Mesendoderm (in vitro differentiated cells): Measurements from ENCODE around the gene SRSF1.
"Not testable (repeated sequence)": the region's sequence is repeated elsewhere in the genome, so short reads cannot be mapped to it uniquely, and the experiment has no call there.

Experiments used
- DNase-seq: peaks from one replicate; pipeline ENCODE4 v3.0.0; 2013
- H2AK5ac ChIP-seq: 2 replicates; pipeline ENCODE4 v1.6.1; 2013; ENCODE audit warnings: low read length, inconsistent platforms
- H2BK120ac ChIP-seq: 2 replicates; pipeline ENCODE4 v1.6.1; 2013; ENCODE audit warnings: low read depth, mild to moderate bottlenecking, low read length, moderate library complexity, mixed read lengths
- H2BK15ac ChIP-seq: replicated peaks from 2 replicates; pipeline ENCODE4 v1.6.1; 2013; ENCODE audit warnings: low read depth, mild to moderate bottlenecking, moderate library complexity
- H2BK5ac ChIP-seq: 2 replicates; pipeline ENCODE4 v1.6.1; 2013; ENCODE audit warnings: low read length, inconsistent platforms
- H3K18ac ChIP-seq: 2 replicates; pipeline ENCODE4 v1.6.1; 2013; ENCODE audit warnings: mild to moderate bottlenecking, low read length, mixed read lengths
- H3K23ac ChIP-seq: one replicate; pipeline ENCODE4 v1.6.1; 2013; ENCODE audit warnings: low read length
- H3K27ac ChIP-seq: 2 replicates; pipeline ENCODE4 v1.5.1; 2013; ENCODE audit warnings: low read depth, mild to moderate bottlenecking, inconsistent platforms, low read length, moderate library complexity
- H3K27me3 ChIP-seq: 2 replicates; pipeline ENCODE4 v1.6.1; 2013; ENCODE audit warnings: low read length, control low read depth, mild to moderate bottlenecking, inconsistent platforms; ENCODE audit not compliant: insufficient read depth, poor library complexity
- H3K36me3 ChIP-seq: 2 replicates; pipeline ENCODE4 v1.6.1; 2013; ENCODE audit warnings: low read length, inconsistent platforms; ENCODE audit not compliant: control insufficient read depth, insufficient read depth
- H3K4ac ChIP-seq: one replicate; pipeline ENCODE4 v1.6.1; 2013; ENCODE audit warnings: low read depth, mild to moderate bottlenecking, low read length, moderate library complexity
- H3K4me1 ChIP-seq: 2 replicates; pipeline ENCODE4 v1.6.1; 2013; ENCODE audit warnings: low read depth, low read length, inconsistent platforms; ENCODE audit not compliant: control insufficient read depth
- H3K4me2 ChIP-seq: 2 replicates; pipeline ENCODE4 v1.6.1; 2013; ENCODE audit warnings: low read length
- H3K4me3 ChIP-seq: 2 replicates; pipeline ENCODE4 v1.5.1; 2013; ENCODE audit warnings: mild to moderate bottlenecking, low read length
- H3K56ac ChIP-seq: one replicate; pipeline ENCODE4 v1.6.1; 2013; ENCODE audit warnings: low read length
- H3K79me1 ChIP-seq: 2 replicates; pipeline ENCODE4 v1.6.1; 2013; ENCODE audit warnings: low read length, inconsistent platforms
- H3K79me2 ChIP-seq: 2 replicates; pipeline ENCODE4 v1.6.1; 2013; ENCODE audit warnings: mild to moderate bottlenecking, low read length; ENCODE audit not compliant: control insufficient read depth, insufficient read depth
- H3K9ac ChIP-seq: 2 replicates; pipeline ENCODE4 v1.6.1; 2013; ENCODE audit warnings: low read length, inconsistent platforms
- H4K5ac ChIP-seq: one replicate; pipeline ENCODE4 v1.6.1; 2013; ENCODE audit warnings: low read length
- H4K8ac ChIP-seq: one replicate; pipeline ENCODE4 v1.6.1; 2013; ENCODE audit warnings: low read depth, mild to moderate bottlenecking, control low read depth, low read length, moderate library complexity
- WGBS: extraction: QIAGEN DNeasy Blood & Tissue Kit; methylation state at CpG from one replicate; pipeline ENCODE4 v1.1.7; 2013; ENCODE audit warnings: low lambda C conversion rate, missing lambda C conversion rate; ENCODE audit not compliant: insufficient coverage; ENCODE audit errors: extremely low coverage; 5-methylcytosine and 5-hydroxymethylcytosine counted together

SRSF1 gene

GRCh38 chr17:57963149-57963511 lies 43.9 kb downstream of the SRSF1 start:
- no peaks in the 10 kb centered on the region for H3K36me3 ChIP-seq
- no peak for DNase-seq
- H3K4ac ChIP-seq: no peak overlapping the region
- no peaks in the 10 kb centered on the region for H3K79me2 ChIP-seq
- no peak overlapping the region for H2BK5ac ChIP-seq
- no peak overlapping the region for H3K27ac ChIP-seq
- no peaks in the 10 kb centered on the region for H3K4me1 ChIP-seq
- H3K4me2 ChIP-seq: no peak overlapping the region
- no peak overlapping the region for H3K56ac ChIP-seq
- H4K8ac ChIP-seq: no peak overlapping the region
- no peaks in the 10 kb centered on the region for H3K27me3 ChIP-seq
- no peaks in the 10 kb centered on the region for H3K79me1 ChIP-seq
- no peak overlapping the region for H3K23ac ChIP-seq
- H3K18ac ChIP-seq: no peak overlapping the region
- H2BK15ac ChIP-seq: no peak overlapping the region
- H3K9ac ChIP-seq: no peak overlapping the region
- no peak overlapping the region for H2BK120ac ChIP-seq
- no peak overlapping the region for H2AK5ac ChIP-seq
- H4K5ac ChIP-seq: no peak overlapping the region
- H3K4me3 ChIP-seq: no peak overlapping the region
- no CpG with 5 or more reads among the region's 6 CpGs for WGBS

GRCh38 chr17:57962279-57963148 lies 44.5 kb downstream of the SRSF1 start:
- Histone ChIP-seq H3K4me3 (no peak overlapping the region), H3K79me1 (no peaks in the 10 kb centered on the region)
- DNase-seq: no peak

DNA sequence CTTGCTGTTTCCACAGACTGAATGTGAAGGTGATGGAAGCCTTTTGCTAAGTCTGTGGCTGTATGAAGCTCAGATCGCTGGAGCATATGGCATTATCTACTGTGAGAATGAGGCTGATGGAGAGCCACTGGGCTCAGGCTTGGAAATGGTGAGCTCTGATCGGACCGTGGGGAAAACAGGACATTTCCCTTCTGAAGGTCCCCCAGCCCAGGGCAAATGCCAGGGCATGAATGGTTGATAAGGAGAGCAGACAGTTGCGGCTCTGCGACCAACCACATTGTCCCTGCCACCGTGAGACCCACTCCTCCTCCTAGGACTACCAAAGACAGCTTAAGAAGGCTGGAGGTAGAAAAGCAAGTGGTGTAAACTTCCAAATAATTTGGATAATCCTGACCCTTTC lies 47.1 kb downstream of the SRSF1 start:
- H3K79me1 ChIP-seq: no peaks in the 10 kb centered on the region
- H3K18ac ChIP-seq: no peak overlapping the region
- no peaks in the 10 kb centered on the region for H3K36me3 ChIP-seq
- no peak overlapping the region for H4K8ac ChIP-seq
- H3K9ac ChIP-seq: no peak overlapping the region
- H3K79me2 ChIP-seq: no peaks in the 10 kb centered on the region
- H3K4me1 ChIP-seq: peaks cover 14% of the 10 kb centered on the region
- no peak overlapping the region for H3K27ac ChIP-seq
- H3K27me3 ChIP-seq: no peaks in the 10 kb centered on the region
- H2BK5ac ChIP-seq: no peak overlapping the region
- no peak overlapping the region for H2BK15ac ChIP-seq
- no peak overlapping the region for H3K4me3 ChIP-seq
- H2BK120ac ChIP-seq: no peak overlapping the region
- no CpG with 5 or more reads among the region's 6 CpGs for WGBS
- H3K56ac ChIP-seq: no peak overlapping the region
- H4K5ac ChIP-seq: no peak overlapping the region
- no peak overlapping the region for H3K23ac ChIP-seq
- H2AK5ac ChIP-seq: no peak overlapping the region
- DNase-seq: no peak
- no peak overlapping the region for H3K4me2 ChIP-seq
- H3K4ac ChIP-seq: no peak overlapping the region

More at GRCh38 chr17:57962279-57963148, 44.5 kb downstream of the SRSF1 start:
- H3K56ac ChIP-seq: no peak overlapping the region
- no peak overlapping the region for H3K9ac ChIP-seq
- H3K4me1 ChIP-seq: peaks cover 3% of the 10 kb centered on the region
- no CpG with 5 or more reads among the region's 8 CpGs for WGBS
- no peak overlapping the region for H3K4me2 ChIP-seq
- no peaks in the 10 kb centered on the region for H3K79me2 ChIP-seq
- H2BK15ac ChIP-seq: no peak overlapping the region
- H2AK5ac ChIP-seq: no peak overlapping the region
- H2BK120ac ChIP-seq: no peak overlapping the region
- no peak overlapping the region for H3K23ac ChIP-seq
- no peak overlapping the region for H3K27ac ChIP-seq
- H4K8ac ChIP-seq: no peak overlapping the region
- no peak overlapping the region for H2BK5ac ChIP-seq
- H4K5ac ChIP-seq: no peak overlapping the region
- H3K36me3 ChIP-seq: no peaks in the 10 kb centered on the region
- no peak overlapping the region for H3K18ac ChIP-seq
- no peaks in the 10 kb centered on the region for H3K27me3 ChIP-seq
- no peak overlapping the region for H3K4ac ChIP-seq

DNA sequence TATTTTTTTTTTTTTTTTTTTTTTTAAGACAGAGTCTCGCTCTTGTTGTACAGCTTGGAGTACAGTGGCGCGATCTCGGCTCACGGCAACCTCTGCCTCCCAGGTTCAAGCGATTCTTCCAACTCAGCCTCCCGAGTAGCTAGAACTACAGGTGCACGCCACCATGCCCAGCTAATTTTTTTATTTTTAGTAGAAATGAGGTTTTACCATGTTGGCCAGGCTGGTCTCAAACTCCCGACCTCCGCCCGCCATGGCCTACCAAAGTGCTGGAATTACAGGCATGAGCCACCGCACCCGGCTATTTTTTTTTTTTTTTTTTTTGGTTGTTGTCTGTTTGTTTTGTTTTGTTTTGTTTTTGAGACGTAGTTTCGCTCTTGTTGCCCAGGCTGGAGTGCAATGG lies 48.7 kb downstream of the SRSF1 start:
- not testable (repeated sequence) for H4K8ac ChIP-seq, H3K4me2 ChIP-seq, H3K27ac ChIP-seq, H3K4me3 ChIP-seq, H3K9ac ChIP-seq, H3K4ac ChIP-seq, H3K27me3 ChIP-seq, H2AK5ac ChIP-seq, H2BK120ac ChIP-seq, H3K18ac ChIP-seq, H3K56ac ChIP-seq, H4K5ac ChIP-seq, H3K23ac ChIP-seq, H3K79me1 ChIP-seq, H3K79me2 ChIP-seq, H2BK5ac ChIP-seq, DNase-seq, H2BK15ac ChIP-seq, H3K36me3 ChIP-seq
- WGBS: no CpG with 5 or more reads among the region's 15 CpGs
- peaks cover 21% of the 10 kb centered on the region for H3K4me1 ChIP-seq

GRCh38 chr17:57957886-57958285 lies 49.2 kb downstream of the SRSF1 start:
- no peak overlapping the region for H3K27ac ChIP-seq
- H3K23ac ChIP-seq: no peak overlapping the region
- no CpG with 5 or more reads among the region's 3 CpGs for WGBS
- H2BK15ac ChIP-seq: no peak overlapping the region
- no peak overlapping the region for H3K9ac ChIP-seq
- no peaks in the 10 kb centered on the region for H3K36me3 ChIP-seq
- H3K27me3 ChIP-seq: no peaks in the 10 kb centered on the region
- no peak overlapping the region for H2BK120ac ChIP-seq
- H3K79me1 ChIP-seq: peaks cover 6% of the 10 kb centered on the region
- no peak overlapping the region for H4K8ac ChIP-seq
- peaks cover 5% of the 10 kb centered on the region for H3K79me2 ChIP-seq
- H3K4me2 ChIP-seq: no peak overlapping the region
- H3K4me1 ChIP-seq: peaks cover 24% of the 10 kb centered on the region
- no peak overlapping the region for H2AK5ac ChIP-seq
- H3K56ac ChIP-seq: no peak overlapping the region
- H4K5ac ChIP-seq: no peak overlapping the region
- DNase-seq: no peak
- no peak overlapping the region for H2BK5ac ChIP-seq
- H3K18ac ChIP-seq: no peak overlapping the region
- no peak overlapping the region for H3K4ac ChIP-seq
- no peak overlapping the region for H3K4me3 ChIP-seq
